ENCODE measurements around the gene HIVEP1.
"Not testable (repeated sequence)": the region's sequence is repeated elsewhere in the genome, so short reads cannot be mapped to it uniquely, and the experiment has no call there.

Gene HIVEP1

GRCh38 chr6:12116978-12117377 lies 104.9 kb downstream of the HIVEP1 start:
- DNase-seq (ENCODE audit: low spot score): no peak

- no peak for DNase-seq (ENCODE audit: low spot score)
Measured at GRCh38 chr6:12118607-12119006, 106.5 kb downstream of the HIVEP1 start.

GRCh38 chr6:12119085-12119588 lies 107.0 kb downstream of the HIVEP1 start:
- DNase-seq (ENCODE audit: low spot score): peak; percentile 10

- no peak for DNase-seq (ENCODE audit: low spot score)
Measured at GRCh38 chr6:12125396-12125795, 113.3 kb downstream of the HIVEP1 start.

- DNase-seq (ENCODE audit: low spot score): no peak
Measured at GRCh38 chr6:12126051-12126450, 113.9 kb downstream of the HIVEP1 start.

GRCh38 chr6:12129523-12129922 lies 117.4 kb downstream of the HIVEP1 start:
- DNase-seq (ENCODE audit: low spot score): no peak

GRCh38 chr6:12132351-12133222 lies 120.5 kb downstream of the HIVEP1 start:
- no peak for DNase-seq (ENCODE audit: low spot score)

GRCh38 chr6:12134581-12134980 lies 122.5 kb downstream of the HIVEP1 start:
- no peak for DNase-seq (ENCODE audit: low spot score)

- no peak for DNase-seq (ENCODE audit: low spot score)
Measured at GRCh38 chr6:12134991-12135390, 122.9 kb downstream of the HIVEP1 start.

- DNase-seq (ENCODE audit: low spot score): no peak
Measured at GRCh38 chr6:12136905-12137304, 124.8 kb downstream of the HIVEP1 start.

- no peak for DNase-seq (ENCODE audit: low spot score)
Measured at GRCh38 chr6:12137480-12137879, 125.4 kb downstream of the HIVEP1 start.

- no peak for DNase-seq (ENCODE audit: low spot score)
Measured at GRCh38 chr6:12138381-12138780, 126.3 kb downstream of the HIVEP1 start.

- DNase-seq (ENCODE audit: low spot score): no peak
Measured at GRCh38 chr6:12138936-12139335, 126.8 kb downstream of the HIVEP1 start.

- DNase-seq (ENCODE audit: low spot score): no peak
Measured at GRCh38 chr6:12147557-12148316, 135.6 kb downstream of the HIVEP1 start.

- DNase-seq (ENCODE audit: low spot score): no peak
Measured at GRCh38 chr6:12148317-12148801, 136.2 kb downstream of the HIVEP1 start.

GRCh38 chr6:12148841-12149240 lies 136.7 kb downstream of the HIVEP1 start:
- DNase-seq (ENCODE audit: low spot score): no peak

GRCh38 chr6:12149944-12150510 lies 137.9 kb downstream of the HIVEP1 start:
- no peak for DNase-seq (ENCODE audit: low spot score)

GRCh38 chr6:12150812-12151432 lies 138.8 kb downstream of the HIVEP1 start:
- DNase-seq (ENCODE audit: low spot score): peak; percentile 67

GRCh38 chr6:12151433-12151820 lies 139.3 kb downstream of the HIVEP1 start:
- DNase-seq (ENCODE audit: low spot score): no peak

GRCh38 chr6:12152023-12152970 lies 140.2 kb downstream of the HIVEP1 start:
- no peak for DNase-seq (ENCODE audit: low spot score)

- DNase-seq (ENCODE audit: low spot score): not testable (repeated sequence)
Measured at GRCh38 chr6:12155769-12156168, 143.7 kb downstream of the HIVEP1 start.

Measured in iPS-NIHi11 (cell line).